HG02642 (cell line): ENCODE results near the gene CFAP65.

Experiments used
- ATAC-seq: cut with Tn5 transposase; IDR thresholded peaks from one replicate; pipeline ENCODE4 v1.9.1; 2021; ENCODE audit warnings: mild to moderate bottlenecking; ENCODE audit not compliant: unreplicated experiment, poor library complexity

CFAP65 gene

GRCh38 chr2:218981881-218982585, 59.3 kb downstream of the CFAP65 start:
- no peak for ATAC-seq

GRCh38 chr2:218981390-218981880, 59.9 kb downstream of the CFAP65 start:
- no peak for ATAC-seq

- no peak for ATAC-seq
These were observed 60.5 kb downstream of the CFAP65 start for GRCh38 chr2:218980735-218981389.

GRCh38 chr2:218979846-218980734, 61.2 kb downstream of the CFAP65 start:
- ATAC-seq, result peak; percentile 87

GRCh38 chr2:218975060-218975777, 66.1 kb downstream of the CFAP65 start:
- no peak for ATAC-seq

- ATAC-seq, result no peak
These were observed 70.4 kb downstream of the CFAP65 start for GRCh38 chr2:218970894-218971293.

- ATAC-seq, result no peak
These were observed 77.1 kb downstream of the CFAP65 start for GRCh38 chr2:218964041-218964771.

- no peak for ATAC-seq
These were observed 77.7 kb downstream of the CFAP65 start for GRCh38 chr2:218963601-218964000.

GRCh38 chr2:218962859-218963492, 78.3 kb downstream of the CFAP65 start:
- no peak for ATAC-seq

GRCh38 chr2:218961651-218962570, 79.4 kb downstream of the CFAP65 start:
- ATAC-seq, result no peak

- ATAC-seq, result no peak
These were observed 80.1 kb downstream of the CFAP65 start for GRCh38 chr2:218961229-218961628.

- no peak for ATAC-seq
These were observed 80.8 kb downstream of the CFAP65 start for GRCh38 chr2:218960309-218961165.

- no peak for ATAC-seq
These were observed 81.5 kb downstream of the CFAP65 start for GRCh38 chr2:218959761-218960308.

- ATAC-seq, result peak; percentile 95
These were observed 82.1 kb downstream of the CFAP65 start, which contains the start of gene CDK5R2 for GRCh38 chr2:218959141-218959731. TSS of gene CDK5R2 (plus strand) at chr2:218959666. CDS start at chr2:218959821, 155 bp downstream.

- ATAC-seq, result no peak
These were observed 83.0 kb downstream of the CFAP65 start for GRCh38 chr2:218958276-218958675.

GRCh38 chr2:218957671-218958070, 83.6 kb downstream of the CFAP65 start:
- no peak for ATAC-seq
